ENCODE data around the gene CFTR.
"Not testable (repeated sequence)": the region's sequence is repeated elsewhere in the genome, so short reads cannot be mapped to it uniquely, and the experiment has no call there.

The CFTR gene

GRCh38 chr7:117706210-117706609 lies 226.4 kb downstream of the CFTR start:
- DNase-seq (no peak), ATAC-seq (ENCODE audit: insufficient read depth, low read depth) (no peak)
- no peak overlapping the region for H2AFZ ChIP-seq (ENCODE audit: low read depth, low read length)
- peaks cover 39% of the 10 kb centered on the region for H3K4me1 ChIP-seq (ENCODE audit: insufficient read depth, low read length)
- TF ChIP-seq CTCF (IDR thresholded peaks at IDR 0.05; ENCODE audit: borderline replicate concordance, extremely low read depth, low read length, poor library complexity, severe bottlenecking) (no peak), EZH2 (IDR thresholded peaks at IDR 0.05; ENCODE audit: borderline replicate concordance, low read depth, low read length, severe bottlenecking) (no peak)
- H3K4me3 ChIP-seq (ENCODE audit: low read depth in 1 of 2, low read length in 2 of 2) = no peak overlapping the region
- H3K27me3 ChIP-seq (ENCODE audit: insufficient read depth, low read length, poor library complexity) = no peaks in the 10 kb centered on the region
- no peak overlapping the region for H3K4me2 ChIP-seq (ENCODE audit: insufficient read depth, low read length)
- no peak overlapping the region for H3K9ac ChIP-seq (ENCODE audit: low read depth, low read length)
- no peaks in the 10 kb centered on the region for H4K20me1 ChIP-seq (ENCODE audit: insufficient read depth, low read length)
- H3K9me3 ChIP-seq (ENCODE audit: insufficient read depth, low read length, severe bottlenecking) = no peaks in the 10 kb centered on the region
- H3K27ac ChIP-seq (ENCODE audit: low read length) = no peak overlapping the region
- no peaks in the 10 kb centered on the region for H3K36me3 ChIP-seq (ENCODE audit: insufficient read depth, low read length)
- no peaks in the 10 kb centered on the region for H3K79me2 ChIP-seq (ENCODE audit: insufficient read depth, low read length)

GRCh38 chr7:117707080-117707479 lies 227.3 kb downstream of the CFTR start:
- no peak overlapping the region for H3K4me2 ChIP-seq (ENCODE audit: insufficient read depth, low read length)
- no peaks in the 10 kb centered on the region for H3K79me2 ChIP-seq (ENCODE audit: insufficient read depth, low read length)
- no peak overlapping the region for H2AFZ ChIP-seq (ENCODE audit: low read depth, low read length)
- DNase-seq (no peak), ATAC-seq (ENCODE audit: insufficient read depth, low read depth) (no peak)
- no peaks in the 10 kb centered on the region for H4K20me1 ChIP-seq (ENCODE audit: insufficient read depth, low read length)
- H3K4me1 ChIP-seq (ENCODE audit: insufficient read depth, low read length) = peaks cover 47% of the 10 kb centered on the region
- no peak overlapping the region for H3K4me3 ChIP-seq (ENCODE audit: low read depth in 1 of 2, low read length in 2 of 2)
- H3K36me3 ChIP-seq (ENCODE audit: insufficient read depth, low read length) = no peaks in the 10 kb centered on the region
- no peak overlapping the region for H3K27ac ChIP-seq (ENCODE audit: low read length)
- no peaks in the 10 kb centered on the region for H3K9me3 ChIP-seq (ENCODE audit: insufficient read depth, low read length, severe bottlenecking)
- TF ChIP-seq EZH2 (IDR thresholded peaks at IDR 0.05; ENCODE audit: borderline replicate concordance, low read depth, low read length, severe bottlenecking) (no peak), CTCF (IDR thresholded peaks at IDR 0.05; ENCODE audit: borderline replicate concordance, extremely low read depth, low read length, poor library complexity, severe bottlenecking) (no peak)
- H3K9ac ChIP-seq (ENCODE audit: low read depth, low read length) = no peak overlapping the region
- H3K27me3 ChIP-seq (ENCODE audit: insufficient read depth, low read length, poor library complexity) = no peaks in the 10 kb centered on the region

- H3K27ac ChIP-seq (ENCODE audit: low read length); H3K4me3 ChIP-seq (ENCODE audit: low read depth in 1 of 2, low read length in 2 of 2); H3K4me2 ChIP-seq (ENCODE audit: insufficient read depth, low read length); H3K9me3 ChIP-seq (ENCODE audit: insufficient read depth, low read length, severe bottlenecking); H2AFZ ChIP-seq (ENCODE audit: low read depth, low read length); H4K20me1 ChIP-seq (ENCODE audit: insufficient read depth, low read length); H3K9ac ChIP-seq (ENCODE audit: low read depth, low read length); ATAC-seq (ENCODE audit: insufficient read depth, low read depth); H3K79me2 ChIP-seq (ENCODE audit: insufficient read depth, low read length); H3K36me3 ChIP-seq (ENCODE audit: insufficient read depth, low read length); DNase-seq; H3K27me3 ChIP-seq (ENCODE audit: insufficient read depth, low read length, poor library complexity): not testable (repeated sequence)
- H3K4me1 ChIP-seq (ENCODE audit: insufficient read depth, low read length) = peaks cover 58% of the 10 kb centered on the region
Observed at GRCh38 chr7:117708173-117708572, 228.3 kb downstream of the CFTR start.

GRCh38 chr7:117711556-117711955 lies 231.7 kb downstream of the CFTR start:
- Histone ChIP-seq H3K36me3 (ENCODE audit: insufficient read depth, low read length) (no peaks in the 10 kb centered on the region), H3K9ac (ENCODE audit: low read depth, low read length) (peak overlapping the region; percentile 43), H3K79me2 (ENCODE audit: insufficient read depth, low read length) (no peaks in the 10 kb centered on the region), H3K27ac (ENCODE audit: low read length) (peak overlapping the region; percentile 85), H3K4me2 (ENCODE audit: insufficient read depth, low read length) (peak overlapping the region; percentile 48), H3K9me3 (ENCODE audit: insufficient read depth, low read length, severe bottlenecking) (no peaks in the 10 kb centered on the region), H3K27me3 (ENCODE audit: insufficient read depth, low read length, poor library complexity) (no peaks in the 10 kb centered on the region), H4K20me1 (ENCODE audit: insufficient read depth, low read length) (no peaks in the 10 kb centered on the region), H3K4me3 (ENCODE audit: low read depth in 1 of 2, low read length in 2 of 2) (no peak overlapping the region), H2AFZ (ENCODE audit: low read depth, low read length) (peak overlapping the region; percentile 42; the same call in 1 of the 2 replicates), H3K4me1 (ENCODE audit: insufficient read depth, low read length) (peaks cover 86% of the 10 kb centered on the region)
- TF ChIP-seq EZH2 (IDR thresholded peaks at IDR 0.05; ENCODE audit: borderline replicate concordance, low read depth, low read length, severe bottlenecking) = no peak
- TF ChIP-seq CTCF (IDR thresholded peaks at IDR 0.05; ENCODE audit: borderline replicate concordance, extremely low read depth, low read length, poor library complexity, severe bottlenecking) = no peak
- DNase-seq (peak; percentile 70), ATAC-seq (ENCODE audit: insufficient read depth, low read depth) (peak; percentile 75)

All from DND-41 (cell line).